Stimulated activated naive B cell treated with anti-CD40 and anti-IgM and Interleukin-4, amounts not matched to agents 10 μg/mL and 1 μg/mL and 100 μg/mL, for 72 hours (primary cell): ENCODE results near the gene HTR2A.

Experiments
- ATAC-seq, 2 donors: fragments of 150-1000 bp; cut with Tn5 transposase; replicated peaks; 2 replicates each; pipeline ENCODE4 v1.10.0; 2021; ENCODE audit warnings: moderate library complexity in 1 of 2
- DNase-seq: peaks from one replicate; pipeline ENCODE4 v3.0.0; 2021
- H3K27ac Mint-ChIP-seq: one replicate; pipeline ENCODE4 v1.8.0; 2022; ENCODE audit warnings: mild to moderate bottlenecking, mixed read lengths
- H3K27me3 Mint-ChIP-seq, 2 donors: one replicate each; pipeline ENCODE4 v1.8.0; 2022; ENCODE audit warnings: mixed read lengths in 2 of 2
- H3K36me3 Mint-ChIP-seq, 2 donors: one replicate each; pipeline ENCODE4 v1.8.0; 2022; ENCODE audit warnings: mixed read lengths in 2 of 2, mild to moderate bottlenecking in 1 of 2
- H3K4me1 Mint-ChIP-seq, 2 donors: one replicate each; pipeline ENCODE4 v1.8.0; 2022; ENCODE audit warnings: mixed read lengths in 2 of 2, mild to moderate bottlenecking in 1 of 2
- H3K4me3 Mint-ChIP-seq, 2 donors: one replicate each; pipeline ENCODE4 v1.8.0; 2022; ENCODE audit warnings: mild to moderate bottlenecking in 2 of 2, mixed read lengths in 2 of 2, moderate library complexity in 1 of 2
- H3K9me3 Mint-ChIP-seq, 2 donors: one replicate each; pipeline ENCODE4 v1.8.0; 2022; ENCODE audit warnings: mixed read lengths in 2 of 2, mild to moderate bottlenecking in 1 of 2

HTR2A gene

DNA sequence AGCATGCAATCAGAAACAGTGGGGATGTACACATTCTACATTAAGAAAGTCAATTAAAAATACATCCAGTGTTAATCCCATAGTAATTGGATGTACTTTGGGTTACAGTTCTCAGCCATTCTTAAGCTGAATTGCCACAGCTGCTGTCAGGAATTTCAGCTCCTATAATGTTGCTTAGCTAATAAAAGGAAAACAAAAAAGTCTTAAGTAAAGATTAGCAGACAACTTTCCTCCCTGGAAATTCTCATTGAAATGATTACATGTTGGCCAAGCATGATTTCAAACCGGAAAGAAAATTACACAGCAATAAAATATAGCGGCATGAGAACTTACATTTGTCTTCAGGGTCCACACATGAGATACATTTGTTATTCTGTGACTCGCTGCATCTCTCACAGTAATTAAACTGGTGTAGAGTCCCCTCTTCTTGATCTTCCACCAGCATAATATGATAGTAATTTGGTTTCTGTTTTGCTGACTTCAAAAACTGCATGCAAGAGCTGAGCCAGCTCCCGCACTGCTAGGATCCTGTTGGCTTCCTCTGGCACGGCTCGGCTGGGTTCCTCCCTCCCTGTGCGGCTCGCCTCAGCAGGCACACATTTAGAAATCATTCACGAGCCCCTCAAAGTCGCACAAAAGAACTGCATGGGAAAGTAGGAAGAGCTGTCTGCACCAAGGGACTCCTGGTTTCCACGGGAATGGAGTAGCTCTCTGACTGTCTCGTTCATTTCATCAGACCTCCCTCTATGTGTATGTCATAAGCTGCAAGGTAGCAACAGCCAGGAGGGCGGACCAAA lies at the start of gene HTR2A:
Gene HTR2A, minus strand, starts transcription at position 713 of the 797 bp plus-strand sequence. CDS start 1,147 bp downstream, outside the sequence.
- peaks cover 10 to 20% of the 10 kb centered on the region in 2 donors for H3K4me1 Mint-ChIP-seq
- H3K36me3 Mint-ChIP-seq: no peaks in the 10 kb centered on the region
- ATAC-seq: no peak
- H3K27me3 Mint-ChIP-seq: peaks cover 17 to 22% of the 10 kb centered on the region in 2 donors
- DNase-seq: no peak
- no peak within 1 kb of the TSS for H3K27ac Mint-ChIP-seq
- H3K4me3 Mint-ChIP-seq: peak within 1 kb of the TSS; percentile 62 to 63
- H3K9me3 Mint-ChIP-seq: no peaks in the 10 kb centered on the region

DNA sequence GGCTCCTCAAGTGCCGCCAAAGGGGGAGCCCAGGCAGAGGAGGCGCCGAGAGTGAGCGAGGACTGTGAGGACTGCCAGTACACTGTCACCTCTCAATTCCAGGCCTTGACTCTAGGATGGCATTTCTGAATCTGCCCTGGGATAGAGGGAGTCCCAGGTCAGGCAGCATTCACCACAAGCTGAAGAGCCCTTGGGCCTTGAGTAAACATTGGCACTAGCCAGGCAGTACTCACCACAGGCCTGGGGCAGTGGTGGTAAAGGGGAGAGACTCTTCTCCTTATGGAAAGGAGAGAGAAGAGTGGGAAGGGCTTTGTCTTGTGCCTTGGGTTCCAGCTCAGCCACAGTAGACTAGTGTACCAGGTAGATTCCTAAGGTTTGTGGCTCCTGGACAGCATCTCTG lies 39.7 kb upstream of the HTR2A start:
- Mint-ChIP-seq H3K36me3 (peaks cover 2 to 7% of the 10 kb centered on the region in 2 donors), H3K9me3 (peaks cover 0 to 15% of the 10 kb centered on the region in 2 donors), H3K27me3 (peaks cover 16 to 26% of the 10 kb centered on the region in 2 donors), H3K4me3 (no peak overlapping the region), H3K4me1 (no peaks in the 10 kb centered on the region), H3K27ac (no peak overlapping the region)
- DNase-seq (no peak), ATAC-seq (no peak)

DNA sequence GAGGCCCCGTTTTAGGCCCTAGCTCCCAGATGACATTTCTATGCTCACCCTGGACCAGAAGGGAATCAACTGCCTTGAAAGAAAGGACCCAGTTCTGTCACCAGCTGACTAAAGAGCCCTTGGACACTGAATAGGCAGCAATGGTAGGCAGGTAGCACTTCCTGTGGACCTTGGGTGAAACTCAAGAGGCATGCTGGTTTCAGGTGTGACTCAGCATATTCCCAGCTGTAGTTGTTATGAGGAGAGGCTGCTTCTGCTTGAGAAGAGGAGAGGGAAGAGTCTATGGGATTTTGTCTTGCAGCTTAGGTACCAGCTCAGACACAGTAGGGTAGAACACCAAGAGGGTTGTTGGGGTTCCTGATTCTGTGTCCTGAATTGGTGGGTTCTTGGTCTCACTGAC lies 37.9 kb upstream of the HTR2A start:
- DNase-seq: no peak
- peaks cover 16 to 26% of the 10 kb centered on the region in 2 donors for H3K27me3 Mint-ChIP-seq
- H3K9me3 Mint-ChIP-seq: peaks cover 0 to 12% of the 10 kb centered on the region in 2 donors
- no peak overlapping the region for H3K4me3 Mint-ChIP-seq
- peaks cover 2 to 7% of the 10 kb centered on the region in 2 donors for H3K36me3 Mint-ChIP-seq
- no peaks in the 10 kb centered on the region for H3K4me1 Mint-ChIP-seq
- no peak for ATAC-seq
- H3K27ac Mint-ChIP-seq: no peak overlapping the region

DNA sequence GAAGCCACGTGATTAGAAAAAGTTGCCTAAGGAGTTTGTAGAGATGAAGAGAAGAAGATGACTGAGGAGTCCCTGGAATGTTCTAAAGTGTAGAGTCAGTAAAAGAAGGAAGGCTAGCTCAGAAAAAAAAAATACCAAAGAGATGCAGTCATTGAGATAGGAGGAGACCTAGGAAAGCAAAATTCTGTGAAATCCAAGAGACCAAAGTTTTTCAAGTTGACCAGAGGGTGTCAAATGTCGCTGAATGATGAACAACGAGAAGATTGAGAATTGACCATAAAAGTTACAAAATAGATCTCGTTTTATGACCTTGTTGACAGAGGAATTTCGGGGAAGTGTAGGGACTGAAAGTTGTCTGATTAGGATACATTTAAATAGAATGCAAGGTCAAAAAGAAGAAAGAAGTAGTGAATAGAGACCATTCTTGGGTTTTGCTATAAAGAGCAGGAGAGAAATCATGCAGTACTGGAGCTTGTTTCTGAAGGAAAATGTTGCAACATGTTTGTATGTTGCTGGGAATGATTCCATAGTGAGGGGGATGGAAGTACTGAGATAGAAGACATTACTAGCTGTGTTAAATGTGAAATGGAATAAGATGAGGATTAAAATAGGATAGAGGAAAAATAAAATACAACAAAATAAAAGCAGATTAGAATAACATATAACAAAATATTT lies 30.2 kb upstream of the HTR2A start:
- H3K9me3 Mint-ChIP-seq: no peaks in the 10 kb centered on the region
- H3K27ac Mint-ChIP-seq: no peak overlapping the region
- no peaks in the 10 kb centered on the region for H3K36me3 Mint-ChIP-seq
- no peaks in the 10 kb centered on the region for H3K4me1 Mint-ChIP-seq
- no peak overlapping the region for H3K4me3 Mint-ChIP-seq
- H3K27me3 Mint-ChIP-seq: peaks cover under 1 to 1% of the 10 kb centered on the region in 2 donors
- DNase-seq (no peak), ATAC-seq (no peak)

DNA sequence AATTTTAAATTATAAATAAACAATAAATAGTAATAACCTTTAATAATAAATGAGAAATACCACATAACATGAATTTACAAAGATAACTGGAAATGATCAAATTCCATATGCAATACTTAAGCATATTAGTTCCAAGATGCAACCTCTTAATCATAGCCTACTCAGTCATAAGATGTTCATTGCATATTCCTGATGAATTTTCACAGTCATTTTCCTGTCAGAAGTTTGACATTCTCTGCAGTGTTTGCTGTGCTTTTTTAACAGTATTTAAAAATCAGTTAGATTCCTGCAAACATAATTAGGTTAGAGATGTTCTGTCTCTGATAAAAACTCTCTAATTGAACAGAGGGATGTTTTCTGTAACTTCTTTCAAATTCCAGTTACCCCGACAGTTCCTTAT lies 28.6 kb upstream of the HTR2A start:
- DNase-seq: no peak
- no peak for ATAC-seq
- no peak overlapping the region for H3K27ac Mint-ChIP-seq
- no peaks in the 10 kb centered on the region for H3K36me3 Mint-ChIP-seq
- H3K27me3 Mint-ChIP-seq: no peaks in the 10 kb centered on the region
- no peaks in the 10 kb centered on the region for H3K9me3 Mint-ChIP-seq
- H3K4me1 Mint-ChIP-seq: no peaks in the 10 kb centered on the region
- H3K4me3 Mint-ChIP-seq: no peak overlapping the region

DNA sequence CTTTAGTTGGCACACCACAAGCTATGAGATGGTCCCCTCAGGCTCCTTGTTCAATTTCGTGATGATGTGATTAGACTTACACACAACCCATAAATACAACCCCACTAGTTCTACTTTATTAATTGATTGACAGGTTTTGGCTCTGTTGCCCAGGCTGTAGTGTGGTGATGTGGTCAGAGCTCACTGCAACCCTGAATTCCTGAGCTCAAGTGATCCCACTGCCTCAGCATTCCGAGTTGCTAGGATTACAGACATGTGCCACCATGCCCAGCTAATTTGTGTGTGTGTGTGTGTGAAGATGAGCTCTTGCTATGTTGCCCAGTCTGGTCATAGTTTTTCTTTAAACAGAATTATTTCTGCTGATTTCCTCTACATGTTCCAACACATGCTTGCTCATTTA lies 17.5 kb upstream of the HTR2A start:
- Mint-ChIP-seq H3K9me3 (peaks cover 0 to 1% of the 10 kb centered on the region in 2 donors), H3K4me1 (no peaks in the 10 kb centered on the region), H3K4me3 (no peak overlapping the region), H3K27ac (no peak overlapping the region), H3K27me3 (peaks cover 3 to 22% of the 10 kb centered on the region in 2 donors), H3K36me3 (no peaks in the 10 kb centered on the region)
- no peak for DNase-seq
- no peak for ATAC-seq

DNA sequence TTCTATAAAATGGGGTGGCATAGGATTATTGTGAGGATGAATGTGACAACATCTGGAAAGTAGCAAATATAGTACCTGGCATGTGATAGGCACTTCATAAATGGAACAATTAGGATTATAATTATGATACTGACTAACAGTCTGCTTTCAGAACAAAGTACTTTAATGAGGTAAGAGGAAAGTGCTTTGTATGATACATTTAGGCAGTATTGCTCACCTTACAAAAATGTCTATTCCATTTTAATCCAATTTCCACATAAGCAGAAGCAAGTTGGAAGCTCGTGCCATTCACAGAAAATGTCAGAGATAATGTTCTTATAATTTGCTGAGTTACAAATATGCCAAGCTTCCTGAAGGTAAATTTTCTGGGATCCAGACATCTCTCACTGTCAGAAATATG lies 16.9 kb upstream of the HTR2A start:
- H3K4me1 Mint-ChIP-seq: no peaks in the 10 kb centered on the region
- peaks cover 3 to 22% of the 10 kb centered on the region in 2 donors for H3K27me3 Mint-ChIP-seq
- H3K36me3 Mint-ChIP-seq: no peaks in the 10 kb centered on the region
- ATAC-seq (no peak), DNase-seq (no peak)
- peaks cover 0 to 1% of the 10 kb centered on the region in 2 donors for H3K9me3 Mint-ChIP-seq
- no peak overlapping the region for H3K4me3 Mint-ChIP-seq
- no peak overlapping the region for H3K27ac Mint-ChIP-seq

DNA sequence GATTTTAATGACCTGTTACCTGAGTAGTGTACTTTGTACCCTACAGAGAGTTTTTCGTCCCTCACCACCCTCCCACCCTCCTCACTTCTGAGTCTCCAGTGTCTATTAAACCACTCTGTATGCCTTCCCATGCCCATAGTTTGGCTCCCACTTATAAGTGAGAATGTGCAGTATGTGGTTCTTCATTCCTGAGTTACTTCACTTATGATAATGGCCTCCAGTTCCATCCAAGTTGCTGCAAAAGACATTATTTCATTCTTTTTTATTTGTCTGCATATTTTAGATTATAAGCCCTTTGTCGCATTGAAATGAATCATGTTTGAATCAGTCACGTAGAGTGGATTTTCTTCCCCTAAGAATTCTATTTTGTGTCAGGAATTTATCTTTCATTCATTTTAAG lies 12.2 kb upstream of the HTR2A start:
- H3K4me1 Mint-ChIP-seq: no peaks in the 10 kb centered on the region
- peaks cover 0 to 1% of the 10 kb centered on the region in 2 donors for H3K9me3 Mint-ChIP-seq
- H3K36me3 Mint-ChIP-seq: no peaks in the 10 kb centered on the region
- ATAC-seq (no peak), DNase-seq (no peak)
- H3K27ac Mint-ChIP-seq: no peak overlapping the region
- H3K27me3 Mint-ChIP-seq: peaks cover 3 to 19% of the 10 kb centered on the region in 2 donors
- H3K4me3 Mint-ChIP-seq: no peak overlapping the region

DNA sequence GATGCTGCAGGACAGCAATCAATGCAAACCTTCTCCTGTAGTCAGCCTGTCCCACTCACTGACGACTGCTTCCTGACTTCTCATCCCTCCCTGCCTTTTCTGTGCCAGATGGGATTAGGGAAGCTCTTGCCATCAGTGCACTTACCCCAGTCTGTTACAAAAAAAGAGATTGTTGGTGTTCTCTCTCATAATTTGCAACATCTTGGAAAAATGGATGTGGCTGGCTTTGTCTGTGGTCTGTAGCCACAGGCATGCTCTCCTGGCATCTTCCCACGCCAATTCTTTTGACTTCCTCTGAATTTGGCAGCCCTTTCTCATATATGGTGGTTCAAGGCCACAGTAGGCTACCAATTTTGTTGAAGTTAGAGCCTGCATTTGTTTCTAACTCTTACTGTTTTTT lies 11.6 kb upstream of the HTR2A start:
- ATAC-seq: no peak
- peaks cover 0 to 1% of the 10 kb centered on the region in 2 donors for H3K9me3 Mint-ChIP-seq
- DNase-seq: no peak
- no peak overlapping the region for H3K27ac Mint-ChIP-seq
- peaks cover 3 to 19% of the 10 kb centered on the region in 2 donors for H3K27me3 Mint-ChIP-seq
- H3K4me3 Mint-ChIP-seq: no peak overlapping the region
- no peaks in the 10 kb centered on the region for H3K36me3 Mint-ChIP-seq
- no peaks in the 10 kb centered on the region for H3K4me1 Mint-ChIP-seq

DNA sequence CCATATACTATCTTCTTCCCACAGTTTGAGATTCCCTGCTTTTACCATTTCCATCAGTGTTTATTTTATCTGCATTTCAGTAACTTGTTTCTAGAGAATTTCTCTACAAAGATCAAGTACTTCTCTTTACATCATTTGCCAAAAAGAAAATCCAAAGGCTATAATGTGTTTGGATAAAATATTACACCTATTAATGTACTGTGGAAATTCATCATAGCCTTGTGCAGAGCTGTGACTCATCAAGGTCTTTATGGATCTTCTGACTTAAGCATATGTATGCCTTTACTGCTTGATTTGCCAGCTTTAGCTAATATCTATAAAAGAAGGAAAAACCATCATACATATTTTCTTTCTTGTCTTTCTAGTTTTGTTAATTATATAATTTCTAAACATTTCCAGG lies 9.6 kb upstream of the HTR2A start:
- no peak overlapping the region for H3K4me3 Mint-ChIP-seq
- H3K27me3 Mint-ChIP-seq: peaks cover 3 to 9% of the 10 kb centered on the region in 2 donors
- DNase-seq (no peak), ATAC-seq (no peak)
- no peak overlapping the region for H3K27ac Mint-ChIP-seq
- no peaks in the 10 kb centered on the region for H3K4me1 Mint-ChIP-seq
- H3K36me3 Mint-ChIP-seq: no peaks in the 10 kb centered on the region
- no peaks in the 10 kb centered on the region for H3K9me3 Mint-ChIP-seq

DNA sequence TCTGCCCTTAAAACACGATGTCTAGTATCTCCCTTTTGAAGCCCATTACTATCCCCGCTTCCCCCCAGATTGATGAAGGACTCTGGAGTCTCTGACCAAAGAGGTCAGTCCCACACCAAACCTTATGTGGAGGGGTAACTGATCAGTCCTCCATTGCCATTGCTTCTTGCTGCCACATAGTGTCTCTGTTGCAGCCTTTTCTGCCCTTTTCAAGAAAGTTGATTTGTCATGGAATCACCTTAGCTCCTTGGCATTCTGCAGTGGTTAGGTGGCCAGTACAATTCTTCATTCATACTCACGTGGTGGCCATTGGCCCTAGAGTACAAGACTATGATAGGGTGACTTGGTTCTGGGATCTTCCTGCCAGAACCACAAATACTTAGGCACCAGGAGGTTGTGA lies 8.4 kb upstream of the HTR2A start:
- no peak overlapping the region for H3K27ac Mint-ChIP-seq
- no peak overlapping the region for H3K4me3 Mint-ChIP-seq
- no peaks in the 10 kb centered on the region for H3K36me3 Mint-ChIP-seq
- H3K4me1 Mint-ChIP-seq: no peaks in the 10 kb centered on the region
- DNase-seq (no peak), ATAC-seq (peak; percentile 21 to 60)
- H3K27me3 Mint-ChIP-seq: peaks cover 3 to 9% of the 10 kb centered on the region in 2 donors
- H3K9me3 Mint-ChIP-seq: no peaks in the 10 kb centered on the region

DNA sequence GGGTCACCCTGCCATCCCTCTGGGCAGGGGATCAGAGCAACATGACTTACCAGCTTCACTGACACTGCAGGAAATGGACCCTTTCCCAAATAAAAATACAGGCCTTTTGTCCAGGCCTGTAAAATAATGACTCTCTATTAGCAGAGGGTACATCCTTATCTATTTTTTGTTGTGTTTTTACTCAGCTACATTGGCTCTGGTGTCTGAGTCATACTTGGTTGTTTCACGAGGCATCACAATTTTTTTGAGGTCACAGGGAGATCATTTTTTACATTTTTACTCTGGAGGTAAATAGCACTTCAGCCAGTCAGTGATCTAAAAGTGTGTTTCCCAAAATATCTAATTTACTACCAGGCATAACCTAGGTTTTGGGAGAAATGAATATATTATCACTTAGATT lies 6.9 kb upstream of the HTR2A start:
- H3K27ac Mint-ChIP-seq: no peak overlapping the region
- DNase-seq (no peak), ATAC-seq (no peak)
- no peaks in the 10 kb centered on the region for H3K4me1 Mint-ChIP-seq
- H3K4me3 Mint-ChIP-seq: no peak overlapping the region
- H3K27me3 Mint-ChIP-seq: peaks cover 3 to 9% of the 10 kb centered on the region in 2 donors
- H3K9me3 Mint-ChIP-seq: no peaks in the 10 kb centered on the region
- H3K36me3 Mint-ChIP-seq: no peaks in the 10 kb centered on the region

DNA sequence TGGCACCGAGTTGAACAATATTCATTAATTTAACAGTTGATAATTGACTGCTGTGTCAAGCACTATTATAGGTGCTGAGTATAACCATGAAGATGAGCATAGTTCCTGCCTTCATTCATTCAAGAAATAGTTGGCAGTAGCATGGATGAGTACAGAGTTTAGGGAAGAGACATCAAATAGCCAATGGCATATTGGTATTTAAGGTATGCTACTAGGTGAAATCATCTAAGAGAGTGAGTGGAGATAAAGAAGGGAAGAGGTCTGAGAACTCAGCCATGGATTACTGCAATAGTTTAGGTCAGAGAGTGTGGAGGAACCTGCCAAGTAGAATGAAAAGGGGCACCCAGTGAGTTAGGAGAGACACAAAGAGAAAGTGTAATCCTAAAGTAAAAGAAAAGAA lies 4.9 kb upstream of the HTR2A start:
- Mint-ChIP-seq H3K27me3 (peaks cover 0 to 9% of the 10 kb centered on the region in 2 donors), H3K27ac (no peak overlapping the region), H3K4me3 (no peak overlapping the region), H3K36me3 (no peaks in the 10 kb centered on the region), H3K9me3 (no peaks in the 10 kb centered on the region), H3K4me1 (peaks cover 2 to 4% of the 10 kb centered on the region in 2 donors)
- DNase-seq (no peak), ATAC-seq (no peak)

DNA sequence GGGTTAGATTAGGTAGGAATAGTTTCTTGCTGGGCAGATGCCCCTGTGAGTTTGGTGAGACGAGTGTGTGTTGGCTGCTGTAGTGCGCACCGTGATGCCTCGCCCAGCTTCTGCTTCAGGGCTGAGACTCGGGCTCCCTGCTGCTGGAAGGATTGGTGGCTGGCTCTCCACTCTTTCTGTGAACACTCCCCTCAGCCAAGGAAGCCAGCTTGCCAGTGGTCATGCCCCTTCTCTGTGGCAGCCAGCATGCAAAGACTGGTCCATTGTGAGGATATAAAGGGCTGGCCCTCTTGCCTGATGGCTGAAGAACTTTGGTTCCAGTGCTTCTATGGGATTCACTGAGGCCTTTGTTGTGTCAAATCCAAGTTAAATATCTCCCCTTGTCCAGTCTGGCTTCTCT lies 2.9 kb upstream of the HTR2A start:
- no peaks in the 10 kb centered on the region for H3K9me3 Mint-ChIP-seq
- no peaks in the 10 kb centered on the region for H3K36me3 Mint-ChIP-seq
- ATAC-seq (no peak), DNase-seq (no peak)
- no peak overlapping the region for H3K27ac Mint-ChIP-seq
- no peak overlapping the region for H3K4me3 Mint-ChIP-seq
- H3K4me1 Mint-ChIP-seq: peaks cover 3 to 7% of the 10 kb centered on the region in 2 donors
- H3K27me3 Mint-ChIP-seq: peaks cover 0 to 11% of the 10 kb centered on the region in 2 donors

DNA sequence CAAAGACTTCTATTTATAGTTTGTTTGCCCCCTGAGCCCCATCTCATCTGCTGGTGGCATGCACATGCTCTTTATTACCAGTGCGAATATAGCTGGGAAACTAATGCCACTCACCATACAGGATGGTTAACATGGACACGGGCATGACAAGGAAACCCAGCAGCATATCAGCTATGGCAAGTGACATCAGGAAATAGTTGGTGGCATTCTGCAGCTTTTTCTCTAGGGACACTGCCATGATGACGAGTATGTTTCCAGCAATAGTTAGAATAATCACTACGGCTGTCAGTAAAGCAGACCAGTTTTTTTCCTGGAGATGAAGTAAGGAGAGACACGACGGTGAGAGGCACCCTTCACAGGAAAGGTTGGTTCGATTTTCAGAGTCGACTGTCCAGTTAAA lies 1.5 kb downstream of the HTR2A start:
- peaks cover 26 to 31% of the 10 kb centered on the region in 2 donors for H3K27me3 Mint-ChIP-seq
- H3K4me3 Mint-ChIP-seq: no peak overlapping the region
- peaks cover 10 to 20% of the 10 kb centered on the region in 2 donors for H3K4me1 Mint-ChIP-seq
- ATAC-seq (no peak), DNase-seq (no peak)
- H3K27ac Mint-ChIP-seq: no peak overlapping the region
- no peaks in the 10 kb centered on the region for H3K36me3 Mint-ChIP-seq
- H3K9me3 Mint-ChIP-seq: no peaks in the 10 kb centered on the region
